ENCODE results near the gene PSME1.
"Not testable (repeated sequence)": the region's sequence is repeated elsewhere in the genome, so short reads cannot be mapped to it uniquely, and the experiment has no call there.

The PSME1 gene

GRCh38 chr14:24105609-24106239 lies 30.3 kb upstream of the PSME1 start:
- not testable (repeated sequence) for DNase-seq

GRCh38 chr14:24106672-24107271 lies 29.2 kb upstream of the PSME1 start:
- DNase-seq, result no peak

GRCh38 chr14:24108336-24108874 lies 27.6 kb upstream of the PSME1 start:
- DNase-seq, result no peak

- no peak for DNase-seq
Measured at GRCh38 chr14:24110060-24110459, 25.9 kb upstream of the PSME1 start.

- DNase-seq, result no peak
Measured at GRCh38 chr14:24110523-24110922, 25.5 kb upstream of the PSME1 start.

- DNase-seq, result peak in 1 of 2 donors; percentile 1
Measured at GRCh38 chr14:24113379-24113800, 22.6 kb upstream of the PSME1 start.

- peak; percentile 90 to 93 for DNase-seq
Measured at GRCh38 chr14:24113801-24114531, 22.0 kb upstream of the PSME1 start.

- DNase-seq, result peak; percentile 96 to 99
Measured at GRCh38 chr14:24114532-24115421, 21.2 kb upstream of the PSME1 start, which contains the start of the genes DCAF11 and NRL. DCAF11 (plus strand) TSS chr14:24114777; CDS start chr14:24115595, 818 bp downstream. NRL (minus strand) TSS chr14:24114949; CDS start chr14:24082848, 32,101 bp downstream.

GRCh38 chr14:24115422-24116127 lies 20.4 kb upstream of the PSME1 start:
- no peak for DNase-seq

GRCh38 chr14:24116128-24116814 lies 19.7 kb upstream of the PSME1 start:
- DNase-seq, result no peak

GRCh38 chr14:24117179-24117578 lies 18.8 kb upstream of the PSME1 start:
- no peak for DNase-seq

GRCh38 chr14:24119691-24120090 lies 16.3 kb upstream of the PSME1 start:
- no peak for DNase-seq

GRCh38 chr14:24121210-24121609 lies 14.8 kb upstream of the PSME1 start:
- no peak for DNase-seq

GRCh38 chr14:24122416-24122815 lies 13.6 kb upstream of the PSME1 start:
- DNase-seq, result no peak

- no peak for DNase-seq
Measured at GRCh38 chr14:24122898-24123297, 13.1 kb upstream of the PSME1 start.

- DNase-seq, result no peak
Measured at GRCh38 chr14:24123424-24124417, 12.3 kb upstream of the PSME1 start.

- no peak for DNase-seq
Measured at GRCh38 chr14:24126939-24127338, 9.1 kb upstream of the PSME1 start.

- no peak for DNase-seq
Measured at GRCh38 chr14:24127673-24128072, 8.3 kb upstream of the PSME1 start.

GRCh38 chr14:24129410-24129998 lies 6.5 kb upstream of the PSME1 start:
- DNase-seq, result no peak

GRCh38 chr14:24130380-24130716 lies 5.6 kb upstream of the PSME1 start, which contains the start of gene FITM1:
FITM1 (plus strand) TSS chr14:24130659; CDS start chr14:24131564, 905 bp downstream.
- no peak for DNase-seq
